Activated CD8-positive, alpha-beta memory T cell treated with anti-CD3 and anti-CD28 coated beads, Interleukin-2, amount 50 U/mL, for 4 hours (primary cell): ENCODE results near the gene GLG1.
"Not testable (repeated sequence)": the region's sequence is repeated elsewhere in the genome, so short reads cannot be mapped to it uniquely, and the experiment has no call there.

Experiments
- DNase-seq: peaks from one replicate; pipeline ENCODE4 v3.0.0-alpha.2; 2020

GLG1 gene

DNA sequence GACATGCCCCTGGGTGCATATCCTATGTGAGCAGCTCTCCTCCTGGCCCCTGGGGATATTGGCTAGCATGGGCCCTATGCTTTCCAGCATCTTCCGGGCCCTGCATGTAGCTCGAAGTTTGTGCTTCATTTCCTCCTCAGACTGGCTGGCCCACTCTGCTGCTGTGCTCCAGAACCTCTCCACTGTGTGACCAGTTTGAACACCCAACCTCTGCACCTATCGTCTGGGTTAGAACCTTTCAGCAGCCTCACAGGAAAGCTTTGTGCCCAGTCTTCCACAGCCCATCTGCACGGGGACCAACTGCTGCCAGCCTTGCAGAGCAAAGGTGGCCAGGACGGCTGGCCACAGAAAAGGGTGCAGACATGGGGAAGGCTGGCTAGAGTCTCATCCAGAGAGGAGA lies 175.4 kb downstream of the GLG1 start:
- DNase-seq, result no peak

DNA sequence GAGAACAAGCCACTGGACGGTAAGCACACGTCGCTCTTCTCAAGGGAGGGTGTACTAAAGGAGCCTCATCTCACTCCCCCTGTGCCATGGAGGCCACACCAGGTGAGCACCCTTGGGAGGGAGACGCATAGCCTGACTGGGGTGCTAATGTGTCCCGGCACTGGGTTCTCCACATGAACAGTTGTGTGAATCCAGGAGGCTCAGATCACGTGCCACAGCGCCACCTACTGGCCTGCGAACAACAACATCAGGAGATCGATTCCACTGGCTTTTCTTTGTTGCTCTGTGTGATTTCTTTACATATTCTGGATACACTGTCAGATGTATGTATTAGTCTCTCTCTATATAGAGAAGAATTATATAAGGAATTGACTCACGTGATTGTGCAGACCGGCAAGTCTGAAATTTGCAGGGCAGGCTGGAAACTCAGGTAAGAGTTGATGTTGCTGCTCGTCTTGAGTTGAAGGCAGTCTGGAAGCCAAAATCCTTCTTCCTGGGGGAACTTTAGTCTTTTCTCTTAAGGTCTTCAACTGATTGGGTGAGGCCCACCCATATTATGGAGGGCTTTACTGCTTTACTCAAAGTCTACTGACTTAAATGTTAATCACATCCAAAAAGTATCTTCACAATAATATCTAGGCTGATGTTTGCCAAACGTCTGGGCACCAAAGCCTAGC lies 176.7 kb downstream of the GLG1 start:
- DNase-seq, result peak; percentile 53

DNA sequence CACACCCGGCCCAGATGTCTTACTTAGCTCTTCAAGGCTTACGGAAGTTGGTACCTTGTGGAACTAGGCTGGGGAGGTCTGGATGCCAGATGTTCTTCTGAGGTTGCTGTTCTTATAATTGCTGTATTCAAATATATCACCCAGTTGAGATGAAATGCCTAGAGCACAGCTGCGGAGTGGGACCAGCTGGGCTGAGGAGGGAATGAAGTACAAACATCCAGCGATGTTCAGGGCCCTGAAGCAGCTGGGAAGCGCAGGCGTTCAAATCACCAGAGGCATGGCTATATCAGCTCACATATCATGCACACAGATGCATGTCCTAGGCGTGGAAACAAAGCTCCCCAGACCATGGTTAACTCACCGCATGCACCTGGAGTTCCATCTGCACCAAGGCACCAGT lies 178.4 kb downstream of the GLG1 start:
- not testable (repeated sequence) for DNase-seq

DNA sequence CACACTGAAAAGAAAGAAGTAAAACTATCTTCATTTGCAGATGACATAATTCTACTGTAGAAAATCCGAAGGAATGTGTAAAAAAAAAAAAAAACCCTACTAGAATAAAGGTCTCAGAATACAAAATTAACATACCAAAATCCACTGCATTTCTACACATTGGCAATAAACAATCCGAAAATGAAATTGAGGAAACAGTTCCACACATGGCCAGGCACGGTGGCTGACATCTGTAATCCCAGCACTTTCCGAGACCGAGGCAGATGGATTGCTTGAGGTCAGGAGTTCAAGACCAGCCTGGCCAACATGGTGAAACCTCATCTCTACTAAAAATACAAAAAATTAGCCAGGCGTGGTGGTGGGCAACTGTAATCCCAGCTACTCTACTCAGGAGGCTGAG lies 181.2 kb downstream of the GLG1 start:
- DNase-seq, result not testable (repeated sequence)

DNA sequence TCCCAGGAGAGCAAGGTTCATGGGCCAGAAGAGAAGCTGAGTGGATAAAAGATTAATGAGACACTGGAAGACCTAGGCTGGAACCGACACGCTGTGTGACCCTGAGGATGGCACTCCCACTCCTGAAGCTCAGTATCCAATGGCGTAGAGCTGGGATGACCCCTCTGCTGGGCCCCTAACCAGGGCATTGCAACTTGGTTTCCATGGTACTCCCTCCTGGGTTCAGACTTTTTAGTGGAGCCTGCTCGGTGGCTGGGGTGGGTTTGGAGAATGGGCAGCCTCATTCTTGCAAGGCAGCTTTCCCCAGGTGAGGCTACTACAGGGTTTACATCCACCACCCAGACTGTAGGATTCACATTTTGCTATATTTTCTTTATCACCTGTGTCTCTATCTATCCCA lies 183.2 kb downstream of the GLG1 start:
- not testable (repeated sequence) for DNase-seq

DNA sequence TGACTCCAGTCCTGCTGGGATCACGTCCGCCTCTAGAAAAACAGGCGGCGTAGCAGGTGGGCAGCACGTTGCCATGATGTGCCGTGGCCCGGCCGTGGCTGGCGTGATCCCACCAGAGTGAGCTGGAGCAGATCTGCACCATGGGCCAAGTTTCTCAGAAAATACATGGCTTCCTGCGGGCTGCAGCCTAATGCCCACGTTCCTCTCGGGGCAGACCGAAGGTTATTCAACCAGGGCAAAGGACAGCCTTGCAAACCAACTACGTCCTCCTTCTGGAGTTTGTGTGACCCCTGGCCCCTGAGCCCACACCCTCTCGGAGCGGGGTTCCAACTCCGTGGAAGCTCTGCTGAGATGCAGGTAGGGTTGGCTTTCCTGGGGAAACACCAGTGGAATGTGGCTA lies 184.8 kb downstream of the GLG1 start:
- DNase-seq, result not testable (repeated sequence)

DNA sequence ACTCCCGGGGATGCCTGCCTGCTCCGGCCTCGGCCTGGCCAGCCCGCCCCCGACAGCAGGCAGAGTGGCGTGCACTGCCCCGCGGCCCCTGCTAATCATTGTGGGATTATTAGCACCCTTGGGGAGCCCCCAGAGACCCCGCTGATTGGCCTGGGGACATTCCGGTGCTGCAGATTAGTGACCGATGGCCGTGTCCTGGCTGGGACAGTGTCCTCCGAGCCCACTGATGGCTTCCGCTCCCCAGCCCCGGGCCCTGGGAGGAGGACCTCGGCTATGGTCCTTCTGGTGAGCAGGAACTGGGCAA lies 185.5 kb downstream of the GLG1 start:
- not testable (repeated sequence) for DNase-seq

DNA sequence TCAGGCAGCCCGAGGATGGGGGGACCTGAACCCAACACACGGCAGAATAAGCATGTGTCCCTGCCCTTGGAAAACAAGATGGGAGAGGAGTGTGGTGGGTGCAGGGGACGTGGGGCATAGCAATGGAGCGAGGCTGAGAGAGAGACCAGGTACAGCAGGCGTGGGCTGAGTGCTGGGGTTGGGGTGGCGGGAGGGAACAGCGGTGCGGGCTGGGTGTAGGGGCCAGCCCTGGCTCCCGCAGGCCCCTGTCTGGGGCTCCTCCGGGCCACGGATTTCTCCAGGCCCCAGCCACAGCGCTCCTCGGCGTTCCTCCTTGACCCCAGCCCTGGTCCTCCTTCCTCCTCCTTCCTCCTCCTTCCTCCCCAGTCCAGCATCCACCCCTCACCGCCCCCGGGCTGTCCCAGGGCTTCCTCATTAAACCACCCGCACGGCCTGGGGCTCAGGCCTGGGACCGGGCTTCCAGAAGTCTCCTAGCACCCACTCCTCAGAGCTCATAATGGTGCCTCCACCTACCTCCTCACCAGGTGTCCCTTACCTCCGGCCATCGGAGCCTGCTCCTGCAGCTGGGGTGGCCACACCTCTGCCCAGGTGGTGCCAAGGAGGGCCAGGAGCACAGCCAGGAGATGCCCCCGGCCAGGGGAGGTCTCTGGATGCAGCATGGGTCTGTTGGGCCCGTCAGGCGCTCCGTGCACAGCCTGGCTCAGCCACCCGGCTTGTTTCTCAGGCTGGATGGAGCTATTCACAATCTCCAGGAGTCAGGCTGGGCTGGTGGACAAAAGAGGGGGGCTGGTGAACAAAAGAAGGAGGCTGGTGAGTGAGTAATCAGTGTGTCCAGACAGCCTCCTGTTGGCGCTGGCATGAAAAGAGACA lies 186.1 kb downstream of the GLG1 start, which contains the start of gene CLEC18B:
Gene CLEC18B (minus strand): TSS at position 867 of the 870 bp plus-strand sequence. CDS start 208 bp downstream, at position 659.
- not testable (repeated sequence) for DNase-seq

DNA sequence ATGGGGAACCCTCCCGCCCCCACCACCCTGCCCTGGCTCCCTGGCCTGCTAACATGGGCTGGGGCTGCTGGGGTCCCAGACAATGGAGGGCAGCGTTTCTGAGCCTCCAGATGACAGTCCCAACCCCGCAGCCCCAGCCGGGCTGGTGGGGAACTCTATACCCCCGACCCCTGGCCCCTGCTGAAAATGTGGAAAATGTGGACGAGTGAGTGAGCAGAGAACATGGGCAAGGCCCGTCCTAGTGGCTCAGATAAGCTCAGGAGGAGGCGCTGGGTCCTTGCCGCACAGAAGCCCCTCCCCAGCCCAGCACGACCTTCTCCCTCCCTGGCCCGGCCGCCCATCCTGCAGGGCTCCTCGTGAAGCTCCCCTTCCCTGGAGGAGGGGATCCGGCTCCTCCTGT lies 187.1 kb downstream of the GLG1 start:
- DNase-seq, result not testable (repeated sequence)

DNA sequence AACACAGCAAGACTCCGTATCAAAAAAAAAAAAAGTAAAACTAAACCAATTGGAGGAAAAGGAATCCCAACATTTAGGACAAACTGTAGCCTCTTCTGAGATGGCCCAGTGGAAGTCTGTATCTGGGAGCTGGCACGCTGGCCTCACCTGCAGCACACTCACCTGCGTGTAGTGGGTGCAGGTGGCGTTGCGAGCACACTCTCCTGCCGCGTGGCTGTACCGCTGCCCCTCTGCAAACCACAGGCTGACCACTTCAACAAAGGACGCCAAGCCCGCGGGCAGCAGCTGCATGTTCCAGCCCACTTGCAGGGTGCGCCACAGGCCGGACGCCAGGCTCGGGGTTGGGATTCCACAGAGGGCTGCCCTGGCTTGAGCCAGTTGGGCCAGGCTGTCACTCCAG lies 189.0 kb downstream of the GLG1 start:
- DNase-seq, result not testable (repeated sequence)

DNA sequence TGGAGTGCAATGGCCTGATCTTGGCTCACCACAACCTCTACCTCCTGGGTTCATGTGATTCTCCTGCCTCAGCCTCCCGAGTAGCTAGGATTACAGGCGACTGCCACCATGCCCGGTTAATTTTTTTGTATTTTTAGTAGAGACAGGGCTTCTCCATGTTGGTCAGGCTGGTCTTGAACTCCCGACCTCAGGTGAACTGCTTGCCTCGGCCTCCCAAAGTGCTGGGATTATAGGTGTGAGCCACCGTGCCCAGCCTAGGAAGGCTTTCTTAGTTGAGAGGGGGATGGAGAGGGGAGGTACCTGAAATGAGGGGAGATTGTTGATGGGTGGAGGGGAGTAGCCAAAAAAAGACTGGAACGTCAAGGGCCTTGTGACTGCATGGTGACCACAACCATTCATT lies 193.0 kb downstream of the GLG1 start:
- DNase-seq, result not testable (repeated sequence)

DNA sequence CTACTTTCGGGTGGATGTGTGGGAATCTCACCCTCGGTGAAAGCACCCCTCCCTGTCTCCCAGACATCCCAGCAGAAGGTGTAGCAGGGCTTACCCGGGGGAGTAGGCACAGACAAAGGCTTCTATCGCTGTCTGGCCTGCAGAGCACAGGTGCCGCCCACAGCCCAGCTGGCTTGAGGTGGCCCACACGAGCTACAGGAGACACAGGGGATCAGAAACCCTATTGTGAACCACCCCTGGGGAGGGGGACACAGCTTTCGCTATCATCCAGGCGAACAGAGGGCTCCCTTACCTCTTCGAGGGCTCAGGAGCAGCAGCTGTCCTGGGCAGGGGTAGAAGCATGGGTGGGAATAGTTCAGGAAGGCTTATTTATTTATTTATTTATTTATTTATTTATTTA lies 193.4 kb downstream of the GLG1 start:
- not testable (repeated sequence) for DNase-seq

DNA sequence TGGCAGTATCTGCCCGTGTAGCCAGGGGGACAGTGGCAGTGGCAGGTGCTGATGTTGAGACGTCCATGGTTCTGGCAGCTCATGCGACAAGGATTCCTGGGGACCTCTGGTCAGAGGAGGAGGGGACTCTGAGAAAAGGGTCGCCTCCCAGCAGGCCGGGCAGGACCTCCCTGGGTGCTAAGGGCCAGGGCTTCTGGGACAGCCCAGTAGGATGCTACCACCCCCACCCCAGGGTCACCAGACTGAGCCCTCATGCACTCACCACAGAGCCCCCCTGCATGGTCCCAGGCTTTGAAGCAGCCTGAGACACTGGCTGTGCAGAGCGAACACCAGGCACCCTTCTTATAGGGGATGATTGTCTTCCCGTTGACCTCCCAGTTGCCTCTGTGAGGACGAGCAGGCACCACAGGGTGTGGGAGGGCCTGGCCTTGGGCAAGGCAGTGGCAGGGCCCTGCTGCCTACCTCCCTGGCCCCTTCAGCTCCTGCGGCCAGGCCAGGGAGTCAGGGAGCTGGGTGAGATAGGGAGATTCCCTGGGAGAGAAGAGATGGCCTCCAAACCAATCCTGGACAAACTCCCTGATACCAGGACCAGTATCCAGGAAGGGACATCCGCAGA lies 194.0 kb downstream of the GLG1 start:
- DNase-seq, result not testable (repeated sequence)

DNA sequence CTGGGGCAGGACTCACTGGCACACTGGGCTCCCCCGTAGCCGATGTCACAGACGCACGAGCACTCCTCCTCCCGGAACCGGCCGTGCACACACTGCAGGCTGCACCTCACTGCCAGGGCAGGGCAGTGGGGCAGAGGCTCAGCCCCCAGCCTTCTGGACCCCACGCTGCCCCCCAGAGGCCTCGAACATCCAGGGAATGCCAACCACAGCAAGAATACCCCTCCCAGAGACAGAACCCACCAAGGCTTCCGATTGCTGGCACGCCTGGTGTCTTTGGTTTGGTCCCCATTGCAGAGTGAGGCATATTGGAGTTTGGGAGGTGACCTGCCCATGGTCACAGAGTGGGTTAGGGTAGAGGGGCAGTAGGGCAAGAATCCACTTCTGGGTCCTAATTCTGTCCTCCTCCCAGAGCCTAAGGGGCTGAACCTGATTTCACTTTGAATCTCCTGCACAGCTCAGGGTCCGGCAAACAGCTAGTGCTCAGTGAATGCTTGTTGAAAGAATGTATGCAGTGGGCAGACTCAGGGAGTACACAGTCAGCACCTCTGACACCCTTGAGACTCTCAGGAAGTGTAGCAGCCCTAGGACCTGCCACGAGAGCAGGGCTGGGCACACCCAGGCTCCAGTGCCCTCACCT lies 194.7 kb downstream of the GLG1 start:
- not testable (repeated sequence) for DNase-seq

DNA sequence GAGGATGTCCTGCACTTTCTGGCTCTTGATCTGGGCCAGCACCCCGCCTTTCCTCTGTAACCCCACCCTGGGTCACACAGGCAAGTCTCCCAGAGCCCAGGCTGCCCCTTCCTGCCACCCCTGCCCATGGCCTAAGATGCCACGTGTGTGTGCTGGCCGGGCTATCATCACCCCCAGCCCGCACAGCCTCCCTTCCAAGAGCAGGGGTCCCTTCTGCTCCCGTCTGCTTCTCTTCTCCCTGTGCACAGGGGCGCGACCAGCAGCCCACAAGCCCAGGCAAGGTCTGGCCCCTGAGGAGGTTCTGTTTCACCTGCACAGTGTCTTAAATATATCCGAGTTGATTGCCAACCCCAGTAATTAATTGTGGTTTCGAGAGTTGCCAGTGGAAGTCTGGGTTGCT lies 195.9 kb downstream of the GLG1 start:
- DNase-seq, result not testable (repeated sequence)

DNA sequence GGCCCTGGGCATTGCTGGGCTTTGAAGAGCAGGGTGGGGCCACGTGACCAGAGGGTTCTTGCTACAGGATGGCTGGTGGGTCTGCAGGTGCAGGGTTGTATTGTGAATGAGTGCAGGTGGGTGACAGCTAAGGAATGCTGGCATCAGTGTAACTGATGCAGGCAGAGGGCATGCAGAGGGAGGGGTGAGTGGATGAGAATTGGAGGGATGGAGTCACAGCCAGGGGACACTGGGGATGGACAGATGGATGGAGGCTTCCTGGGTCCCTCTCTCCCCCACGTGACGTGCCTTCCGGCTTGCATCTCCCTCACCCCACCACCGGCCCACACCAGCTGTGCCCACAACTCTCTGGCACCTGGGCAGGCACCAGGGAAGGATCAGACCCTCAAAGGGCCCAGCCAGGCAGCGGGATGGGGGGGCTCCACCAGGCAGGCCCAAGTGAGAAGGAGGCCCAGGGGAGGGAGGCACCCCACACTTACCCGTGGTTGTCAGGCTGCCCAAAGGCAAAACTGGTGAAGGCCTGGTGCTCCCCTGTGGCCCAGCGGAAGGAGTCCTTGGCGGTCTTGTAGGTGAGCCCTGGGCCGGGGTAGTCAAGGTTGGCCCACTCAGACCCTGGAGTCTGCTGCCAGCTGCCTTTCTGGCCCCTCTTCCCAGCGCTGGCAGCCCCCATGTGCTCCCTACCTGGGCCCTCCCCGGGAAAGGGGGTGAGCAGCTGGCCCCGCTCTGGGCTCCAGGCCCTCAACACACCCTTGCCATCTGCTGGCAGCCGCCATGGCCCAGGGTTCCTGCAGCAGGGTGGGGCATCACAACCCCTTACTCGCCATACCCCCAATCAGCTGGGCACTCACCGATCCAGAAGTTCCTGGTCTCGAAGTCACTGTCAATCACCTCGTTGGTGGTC lies 196.6 kb downstream of the GLG1 start:
- DNase-seq, result not testable (repeated sequence)

DNA sequence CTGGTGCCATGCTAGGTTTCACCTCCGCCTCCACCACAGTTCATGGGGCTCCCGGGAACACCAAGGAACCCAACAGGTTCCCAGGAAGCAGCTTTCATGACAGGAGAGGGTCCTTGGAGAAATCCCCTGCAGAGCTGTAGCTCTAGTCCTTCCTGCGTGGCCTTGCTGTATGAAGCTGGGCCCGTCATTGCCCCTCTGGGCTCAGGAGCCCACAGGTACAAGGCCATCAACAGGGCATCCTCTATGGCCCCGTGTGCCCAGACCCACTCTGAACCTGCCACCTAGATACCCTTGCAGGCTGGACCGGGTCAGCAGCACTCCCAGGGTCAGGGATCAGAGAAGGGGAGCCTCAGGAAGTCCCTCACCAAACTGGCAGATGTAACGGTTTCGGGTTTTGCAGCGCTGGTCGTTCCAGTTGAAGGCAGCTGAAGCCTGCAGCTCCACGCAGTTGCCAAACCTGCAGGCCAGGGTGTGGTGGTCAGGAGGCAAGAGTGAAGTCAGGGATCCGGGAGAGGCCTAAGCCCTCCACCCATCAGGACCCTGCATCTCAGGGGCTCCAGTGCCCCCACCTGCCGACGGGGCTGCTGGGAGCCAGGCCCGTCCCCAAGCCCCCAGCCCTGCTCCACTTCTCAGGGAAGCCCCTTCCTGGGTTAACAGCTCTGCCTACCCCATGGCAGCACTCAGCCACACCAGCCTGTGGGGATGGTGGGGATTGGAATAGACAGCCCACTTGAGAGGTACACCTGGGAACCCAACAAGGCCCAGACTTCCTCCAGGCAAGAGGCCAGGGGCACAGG lies 197.5 kb downstream of the GLG1 start:
- not testable (repeated sequence) for DNase-seq

DNA sequence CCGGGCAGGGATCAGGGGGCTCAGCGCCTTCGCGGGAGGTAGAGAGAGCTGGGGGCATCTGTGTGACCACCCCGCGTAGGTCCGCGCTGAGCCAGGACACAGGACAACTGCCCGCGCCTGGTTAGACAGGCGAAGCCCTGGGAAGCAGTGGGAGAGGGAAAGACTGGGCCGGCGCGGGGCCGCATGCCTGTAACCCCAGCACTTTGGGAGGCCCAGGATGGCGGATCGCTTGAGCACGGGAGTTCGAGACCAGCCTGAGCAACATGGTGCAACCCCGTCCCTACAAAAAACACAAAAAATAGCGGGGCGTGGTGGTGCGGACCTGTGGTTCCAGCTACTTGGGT lies 199.6 kb downstream of the GLG1 start:
- not testable (repeated sequence) for DNase-seq

DNA sequence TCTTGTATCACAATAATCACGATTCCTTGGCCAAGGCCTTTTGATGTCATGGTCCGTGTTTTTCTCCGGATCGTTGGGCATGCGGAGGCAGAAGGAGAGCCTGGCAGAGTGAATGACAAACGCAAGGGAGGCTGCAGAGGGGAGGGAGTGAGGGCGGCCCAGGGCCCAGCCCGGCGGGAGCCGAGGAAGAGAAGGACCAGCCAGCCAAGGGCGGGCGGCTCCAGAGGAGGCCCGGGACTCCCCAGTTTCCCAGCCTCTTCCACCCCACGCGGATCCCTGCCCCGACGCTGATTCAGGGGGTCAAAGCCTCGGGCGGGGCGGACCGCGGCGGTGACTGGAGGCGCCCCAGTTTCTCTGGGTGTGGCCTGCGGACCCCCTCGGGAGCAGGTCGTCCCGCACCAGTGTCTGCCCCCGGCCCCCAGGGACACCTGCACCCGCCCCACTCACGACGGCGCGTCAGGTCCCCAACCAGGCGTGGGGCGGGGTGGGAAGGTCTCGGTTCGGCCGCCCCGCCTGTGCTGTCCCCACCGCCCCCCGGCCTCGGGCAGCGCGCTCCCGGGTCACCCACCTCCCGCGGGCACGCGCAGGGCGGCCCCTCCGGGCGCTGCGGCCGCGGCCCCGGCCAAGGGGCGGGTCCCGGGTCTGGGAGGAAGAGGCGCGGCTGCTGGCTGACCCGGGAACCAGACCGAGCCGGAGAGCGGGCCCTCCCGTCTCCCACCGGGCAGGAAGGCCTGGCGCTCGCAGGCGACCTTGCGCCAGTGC lies 200.1 kb downstream of the GLG1 start:
- DNase-seq, result not testable (repeated sequence)

DNA sequence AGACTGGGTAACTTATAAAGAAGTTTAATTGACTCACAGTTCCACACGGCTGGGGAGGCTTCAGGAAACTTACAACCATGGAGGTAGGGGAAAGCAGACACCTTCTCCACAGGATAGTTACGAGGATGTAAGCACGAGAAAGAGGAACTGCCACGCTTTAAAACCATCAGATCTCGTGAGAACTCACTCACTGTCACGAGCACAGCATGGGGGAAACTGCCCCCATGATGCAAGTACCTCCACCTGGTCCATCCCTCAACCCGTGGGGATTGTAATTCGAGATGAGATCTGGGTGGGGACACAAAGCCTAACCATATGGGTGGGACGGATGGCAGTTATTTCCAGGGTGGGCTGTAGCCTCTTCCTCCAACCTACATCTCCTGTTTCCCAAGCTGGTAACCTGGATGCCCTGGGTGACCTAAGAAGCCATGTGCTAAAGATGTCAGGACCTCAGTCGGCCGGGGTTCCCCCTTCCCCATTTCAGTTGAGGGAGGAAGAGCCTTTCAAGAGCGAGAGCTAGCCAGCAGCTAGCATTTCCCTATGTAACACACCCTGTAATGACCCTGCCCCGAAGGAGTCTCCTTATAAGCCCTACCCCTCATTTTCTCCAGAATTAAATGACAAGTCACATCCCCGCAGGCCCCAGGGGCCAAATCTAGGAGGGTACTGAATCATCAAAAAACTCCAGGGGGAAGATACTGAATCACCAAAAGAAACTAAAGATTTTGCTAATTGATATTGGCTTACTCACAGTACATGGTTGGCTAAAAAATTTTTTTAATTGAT lies 202.6 kb downstream of the GLG1 start:
- not testable (repeated sequence) for DNase-seq
